ENCODE measurements around the gene PPP1R3G.

- TF ChIP-seq CTCF (IDR thresholded peaks at IDR 0.05): no peak
- no peak for TF ChIP-seq POLR2A (IDR thresholded peaks at IDR 0.05)
These were observed 20.0 kb downstream of the PPP1R3G start for GRCh38 chr6:5105146-5105545.
